Liver (tissue), 9 donors: Measurements from ENCODE around the gene PDE3A. TPM values are rescaled to one million over a fixed set of nuclear protein-coding genes. Genes with fewer than 3 reads are reported as not detected.
"Not testable (repeated sequence)": the region's sequence is repeated elsewhere in the genome, so short reads cannot be mapped to it uniquely, and the experiment has no call there.

Source experiments
- DNase-seq: peaks from one replicate; pipeline ENCODE4 v3.0.0-alpha.2; 2017; ENCODE audit warnings: low spot score
- H3K27ac ChIP-seq, 2 donors: one replicate each; pipeline ENCODE4 v1.7.0; 2013; ENCODE audit warnings: inconsistent platforms in 2 of 2, low read length in 2 of 2, control low read depth in 1 of 2, low read depth in 1 of 2, mild to moderate bottlenecking in 1 of 2
- H3K27me3 ChIP-seq, 4 donors: one replicate each; pipeline versions ENCODE4 v1.6.1 to v1.7.0; 2013; ENCODE audit warnings: low read length in 3 of 4, inconsistent platforms in 1 of 4, mild to moderate bottlenecking in 1 of 4, moderate library complexity in 1 of 4; ENCODE audit not compliant: control insufficient read depth in 4 of 4, insufficient read depth in 4 of 4
- H3K36me3 ChIP-seq, 4 donors: one replicate each; pipeline versions ENCODE4 v1.6.1 to v1.7.0; 2013; ENCODE audit warnings: low read length in 3 of 4, mild to moderate bottlenecking in 3 of 4, low read depth in 1 of 4, moderate library complexity in 1 of 4; ENCODE audit not compliant: control insufficient read depth in 4 of 4, insufficient read depth in 3 of 4
- H3K4me1 ChIP-seq, 4 donors: one replicate each; pipeline versions ENCODE4 v1.6.1 to v1.7.0; 2013; ENCODE audit warnings: low read length in 3 of 4, mild to moderate bottlenecking in 3 of 4, moderate library complexity in 1 of 4; ENCODE audit not compliant: control insufficient read depth in 4 of 4, insufficient read depth in 4 of 4
- H3K4me3 ChIP-seq, 3 donors: one replicate each; pipeline versions ENCODE4 v1.6.1 to v1.7.0; 2013; ENCODE audit warnings: low read length in 3 of 3, control low read depth in 1 of 3, low read depth in 1 of 3, mild to moderate bottlenecking in 1 of 3
- H3K9ac ChIP-seq, 2 donors: one replicate each; pipeline ENCODE4 v1.7.0; 2013; ENCODE audit warnings: low read length in 2 of 2, mild to moderate bottlenecking in 2 of 2, moderate library complexity in 2 of 2, control low read depth in 1 of 2, low read depth in 1 of 2
- H3K9me3 ChIP-seq, 4 donors: one replicate each; pipeline versions ENCODE4 v1.6.1 to v1.7.0; 2013; ENCODE audit warnings: low read length in 3 of 4; ENCODE audit not compliant: control insufficient read depth in 4 of 4
- EGR1 ChIP-seq, 2 donors: IDR thresholded peaks; 2 replicates each; pipeline ENCODE4 v1.6.1; 2016 to 2018; ENCODE audit warnings: antibody characterized with exemption in 2 of 2, low read depth in 2 of 2
- FOXA1 ChIP-seq: IDR thresholded peaks from 2 replicates; pipeline ENCODE4 v1.6.1; 2016; ENCODE audit warnings: antibody characterized with exemption
- FOXA2 ChIP-seq: IDR thresholded peaks from 2 replicates; pipeline ENCODE4 v1.6.1; 2016; ENCODE audit warnings: antibody characterized with exemption
- GABPA ChIP-seq, 2 donors: IDR thresholded peaks in 1 of 2; conservative IDR thresholded peaks in 1 of 2; 2 replicates each; pipeline ENCODE4 v1.6.1; 2016; ENCODE audit warnings: antibody characterized with exemption in 2 of 2, mild to moderate bottlenecking in 1 of 2, moderate library complexity in 1 of 2
- HNF4A ChIP-seq, 2 donors: conservative IDR thresholded peaks; 2 replicates each; pipeline ENCODE4 v1.6.1; 2016; ENCODE audit warnings: antibody characterized with exemption in 2 of 2, mild to moderate bottlenecking in 2 of 2
- HNF4G ChIP-seq: IDR thresholded peaks from 2 replicates; pipeline ENCODE4 v1.6.1; 2016; ENCODE audit warnings: antibody characterized with exemption
- JUND ChIP-seq, 2 donors: IDR thresholded peaks; 2 replicates each; pipeline ENCODE4 v1.6.1; 2016; ENCODE audit warnings: antibody characterized with exemption in 2 of 2
- NR2F2 ChIP-seq: IDR thresholded peaks from 2 replicates; pipeline ENCODE4 v1.6.1; 2016; ENCODE audit warnings: antibody characterized with exemption
- RAD21 ChIP-seq, 2 donors: IDR thresholded peaks; 2 replicates each; pipeline ENCODE4 v1.6.1; 2016; ENCODE audit warnings: antibody characterized with exemption in 2 of 2, mild to moderate bottlenecking in 2 of 2
- RXRA ChIP-seq, 2 donors: IDR thresholded peaks; 2 replicates each; pipeline ENCODE4 v1.6.1; 2017 to 2018; ENCODE audit warnings: antibody characterized with exemption in 2 of 2, mild to moderate bottlenecking in 1 of 2
- WGBS: extraction: QIAGEN DNeasy Blood & Tissue Kit; methylation state at CpG from one replicate; pipeline ENCODE4 v1.1.7; 2013; 5-methylcytosine and 5-hydroxymethylcytosine counted together
- polyA plus RNA-seq, 2 donors: library from polyadenylated mRNA; stranded (reverse) in 1 of 2; unstranded in 1 of 2; fragments of 200-250 nt in 1 of 2; fragments of >200 nt in 1 of 2; fragmentation: Nextera tagmentation in 1 of 2; extraction: Ambion mirVana in 1 of 2; gene quantifications; one replicate each; pipeline versions ENCODE4 v1.2.1 to v1.2.3, GENCODE V29; 2013 to 2015
- total RNA-seq, 2 donors: library from RNA; depleted of rRNA; stranded (reverse); fragments of >200 nt; gene quantifications; one replicate each; pipeline ENCODE4 v1.2.3, GENCODE V29; 2014
- TF ChIP-seq, protein P1 (sequence below): fragments of 150-350 bp; IDR thresholded peaks from 2 replicates; pipeline ENCODE4 v1.5.1; 2017; ENCODE audit warnings: improper control_type of control experiment, low read depth, low read length; ENCODE audit not compliant: missing input control
- TF ChIP-seq, protein P2 (sequence below): IDR thresholded peaks from 2 replicates; pipeline ENCODE4 v1.6.1; 2016; ENCODE audit warnings: antibody characterized with exemption
- TF ChIP-seq, protein P3 (sequence below): IDR thresholded peaks from 2 replicates; pipeline ENCODE4 v1.6.1; 2016; ENCODE audit warnings: antibody characterized with exemption
- TF ChIP-seq, protein P4 (sequence below): IDR thresholded peaks from 2 replicates; pipeline ENCODE4 v1.6.1; 2016; ENCODE audit warnings: antibody characterized with exemption
- donor health status: healthy.
- donor health status: healthy.
- donor health status: healthy.
- donor health status: healthy.
- donor health status: healthy.

Gene PDE3A
- total and polyA plus RNA-seq, 4 donors: 0.50 to 3.8 (median 2.2) TPM

DNA sequence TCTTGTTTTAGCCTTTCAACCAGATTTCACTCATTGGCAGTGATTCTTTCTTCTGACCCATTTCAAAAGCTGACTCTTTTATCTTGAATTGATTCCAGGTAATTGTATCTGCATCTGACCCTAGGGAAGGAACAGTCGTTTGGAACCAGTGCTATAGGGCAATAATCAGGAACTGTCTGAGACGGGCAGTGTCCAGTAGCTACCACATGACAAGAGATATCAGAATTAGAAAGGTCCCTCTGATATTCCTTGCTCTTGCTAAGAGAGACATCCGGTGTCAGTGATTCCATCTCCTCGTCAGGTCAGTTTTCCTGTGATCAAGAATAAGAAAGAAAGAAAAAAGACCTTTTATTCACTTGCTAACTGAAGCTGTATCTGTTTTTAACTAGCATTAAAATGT, 47.8 kb upstream of the PDE3A start (continued):
- TF ChIP-seq, protein P1, sequence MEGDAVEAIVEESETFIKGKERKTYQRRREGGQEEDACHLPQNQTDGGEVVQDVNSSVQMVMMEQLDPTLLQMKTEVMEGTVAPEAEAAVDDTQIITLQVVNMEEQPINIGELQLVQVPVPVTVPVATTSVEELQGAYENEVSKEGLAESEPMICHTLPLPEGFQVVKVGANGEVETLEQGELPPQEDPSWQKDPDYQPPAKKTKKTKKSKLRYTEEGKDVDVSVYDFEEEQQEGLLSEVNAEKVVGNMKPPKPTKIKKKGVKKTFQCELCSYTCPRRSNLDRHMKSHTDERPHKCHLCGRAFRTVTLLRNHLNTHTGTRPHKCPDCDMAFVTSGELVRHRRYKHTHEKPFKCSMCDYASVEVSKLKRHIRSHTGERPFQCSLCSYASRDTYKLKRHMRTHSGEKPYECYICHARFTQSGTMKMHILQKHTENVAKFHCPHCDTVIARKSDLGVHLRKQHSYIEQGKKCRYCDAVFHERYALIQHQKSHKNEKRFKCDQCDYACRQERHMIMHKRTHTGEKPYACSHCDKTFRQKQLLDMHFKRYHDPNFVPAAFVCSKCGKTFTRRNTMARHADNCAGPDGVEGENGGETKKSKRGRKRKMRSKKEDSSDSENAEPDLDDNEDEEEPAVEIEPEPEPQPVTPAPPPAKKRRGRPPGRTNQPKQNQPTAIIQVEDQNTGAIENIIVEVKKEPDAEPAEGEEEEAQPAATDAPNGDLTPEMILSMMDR: no peak
- TF ChIP-seq FOXA2: no peak
- TF ChIP-seq, protein P2, sequence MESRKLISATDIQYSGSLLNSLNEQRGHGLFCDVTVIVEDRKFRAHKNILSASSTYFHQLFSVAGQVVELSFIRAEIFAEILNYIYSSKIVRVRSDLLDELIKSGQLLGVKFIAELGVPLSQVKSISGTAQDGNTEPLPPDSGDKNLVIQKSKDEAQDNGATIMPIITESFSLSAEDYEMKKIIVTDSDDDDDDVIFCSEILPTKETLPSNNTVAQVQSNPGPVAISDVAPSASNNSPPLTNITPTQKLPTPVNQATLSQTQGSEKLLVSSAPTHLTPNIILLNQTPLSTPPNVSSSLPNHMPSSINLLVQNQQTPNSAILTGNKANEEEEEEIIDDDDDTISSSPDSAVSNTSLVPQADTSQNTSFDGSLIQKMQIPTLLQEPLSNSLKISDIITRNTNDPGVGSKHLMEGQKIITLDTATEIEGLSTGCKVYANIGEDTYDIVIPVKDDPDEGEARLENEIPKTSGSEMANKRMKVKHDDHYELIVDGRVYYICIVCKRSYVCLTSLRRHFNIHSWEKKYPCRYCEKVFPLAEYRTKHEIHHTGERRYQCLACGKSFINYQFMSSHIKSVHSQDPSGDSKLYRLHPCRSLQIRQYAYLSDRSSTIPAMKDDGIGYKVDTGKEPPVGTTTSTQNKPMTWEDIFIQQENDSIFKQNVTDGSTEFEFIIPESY: no peak
- no peak for TF ChIP-seq RXRA (IDR thresholded peaks at IDR 0.05)

DNA sequence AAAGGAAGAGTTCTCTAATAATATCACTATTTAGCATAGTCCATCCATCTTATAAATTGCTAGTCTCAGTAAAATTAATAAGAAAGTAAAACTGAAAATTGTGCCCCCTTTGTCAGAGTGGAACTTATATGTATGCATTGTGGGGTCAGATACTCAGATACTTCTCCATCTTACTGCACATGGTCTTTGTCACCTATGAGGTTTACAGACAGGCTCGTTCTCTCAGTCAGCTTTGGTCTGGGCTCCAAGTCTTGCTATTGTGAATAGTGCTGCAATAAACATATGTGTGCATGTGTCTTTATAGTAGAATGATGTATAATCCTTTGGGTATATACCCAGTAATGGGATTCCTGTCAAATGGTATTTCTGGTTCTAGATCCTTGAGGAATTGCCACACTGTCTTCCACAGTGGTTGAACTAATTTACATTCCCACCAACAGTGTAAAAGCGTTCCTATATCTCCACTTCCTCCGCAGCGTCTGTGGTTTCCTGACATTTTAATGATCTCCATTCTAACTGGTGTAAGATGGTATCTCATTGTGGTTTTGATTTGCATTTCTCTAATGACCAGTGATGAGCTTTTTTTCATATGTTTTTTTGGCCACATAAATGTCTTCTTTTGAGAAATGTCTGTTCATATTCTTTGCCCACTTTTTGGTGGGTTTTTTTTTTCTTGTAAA, 37.4 kb upstream of the PDE3A start:
- 73% methylated on average over 4 of the region's 4 CpGs for WGBS
- not testable (repeated sequence) for H3K4me1 ChIP-seq, H3K27me3 ChIP-seq, H3K27ac ChIP-seq, H3K36me3 ChIP-seq, H3K9me3 ChIP-seq, DNase-seq, H3K4me3 ChIP-seq, H3K9ac ChIP-seq

DNA sequence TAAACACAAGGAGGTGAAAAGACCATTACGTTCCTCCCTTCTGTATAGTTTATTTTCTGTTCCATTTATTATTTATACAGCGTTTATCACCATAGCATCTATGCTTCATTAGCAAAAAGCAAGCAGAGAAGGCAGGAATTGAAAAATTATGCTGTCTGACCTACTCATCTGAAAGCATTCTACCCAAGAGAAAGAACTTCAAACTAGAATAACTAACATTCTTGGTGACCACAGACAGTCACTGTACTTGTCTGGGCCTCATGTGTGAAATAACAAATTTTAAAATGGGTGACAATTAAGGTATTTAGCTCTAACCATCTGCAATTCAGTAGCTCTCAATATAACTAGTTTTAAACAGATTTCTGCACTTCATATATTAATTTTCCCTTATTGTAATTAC, 29.3 kb upstream of the PDE3A start:
- TF ChIP-seq FOXA1: no peak
- no peak for TF ChIP-seq RXRA (IDR thresholded peaks at IDR 0.05)
- TF ChIP-seq GABPA (IDR thresholded peaks at IDR 0.05 in 1 of 2, conservative IDR thresholded peaks at IDR 0.05 in 1 of 2): no peak
- TF ChIP-seq, protein P2: no peak
- no peak for TF ChIP-seq HNF4A (conservative IDR thresholded peaks at IDR 0.05)
- WGBS: 65% methylated on average over 2 of the region's 2 CpGs

DNA sequence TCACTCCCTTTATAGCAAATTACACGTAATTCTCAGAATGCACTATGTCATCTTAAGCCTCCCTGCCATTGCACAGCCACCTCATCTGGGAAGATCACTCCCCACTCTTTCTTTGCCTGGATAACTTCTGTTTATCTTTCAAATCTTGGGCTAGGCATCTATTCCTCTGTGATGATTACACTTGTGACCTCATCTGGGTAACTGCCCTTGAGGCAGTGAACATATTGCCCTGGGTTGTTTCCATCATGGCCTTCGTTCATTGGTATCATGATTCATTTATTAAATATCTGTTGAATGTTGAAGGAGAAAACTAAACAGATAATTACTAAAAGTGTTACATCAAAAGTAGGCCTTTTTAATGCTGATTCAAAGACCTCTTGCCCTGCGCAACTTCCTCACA, 26.2 kb upstream of the PDE3A start:
- no peaks in the 10 kb centered on the region for H3K36me3 ChIP-seq
- no peaks in the 10 kb centered on the region for H3K4me1 ChIP-seq
- H3K27me3 ChIP-seq: no peaks in the 10 kb centered on the region
- DNase-seq: no peak
- no peaks in the 10 kb centered on the region for H3K9me3 ChIP-seq
- no peak overlapping the region for H3K27ac ChIP-seq
- H3K4me3 ChIP-seq: no peak overlapping the region
- no peak overlapping the region for H3K9ac ChIP-seq
- 88% methylated on average over 3 of the region's 3 CpGs for WGBS
- TF ChIP-seq, protein P3, sequence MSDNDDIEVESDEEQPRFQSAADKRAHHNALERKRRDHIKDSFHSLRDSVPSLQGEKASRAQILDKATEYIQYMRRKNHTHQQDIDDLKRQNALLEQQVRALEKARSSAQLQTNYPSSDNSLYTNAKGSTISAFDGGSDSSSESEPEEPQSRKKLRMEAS: no peak
- TF ChIP-seq, protein P1: no peak
- TF ChIP-seq, protein P4, sequence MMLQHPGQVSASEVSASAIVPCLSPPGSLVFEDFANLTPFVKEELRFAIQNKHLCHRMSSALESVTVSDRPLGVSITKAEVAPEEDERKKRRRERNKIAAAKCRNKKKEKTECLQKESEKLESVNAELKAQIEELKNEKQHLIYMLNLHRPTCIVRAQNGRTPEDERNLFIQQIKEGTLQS: no peak
- TF ChIP-seq RAD21 (IDR thresholded peaks at IDR 0.05): no peak
- no peak for TF ChIP-seq HNF4G
- TF ChIP-seq JUND (IDR thresholded peaks at IDR 0.05): no peak
- no peak for TF ChIP-seq HNF4A (conservative IDR thresholded peaks at IDR 0.05)
- no peak for TF ChIP-seq FOXA2
- TF ChIP-seq, protein P2: no peak
- TF ChIP-seq NR2F2: no peak
- no peak for TF ChIP-seq EGR1 (IDR thresholded peaks at IDR 0.05; ENCODE audit: low read depth in 2 of 2)

More for the DNA sequence above, 29.3 kb upstream of the PDE3A start:
- H3K9me3 ChIP-seq: peaks cover 0 to 2% (median 0%) of the 10 kb centered on the region in 4 donors
- H3K4me1 ChIP-seq: no peaks in the 10 kb centered on the region
- no peak overlapping the region for H3K9ac ChIP-seq
- no peak overlapping the region for H3K4me3 ChIP-seq
- no peak for DNase-seq
- H3K27me3 ChIP-seq: no peaks in the 10 kb centered on the region
- H3K36me3 ChIP-seq: no peaks in the 10 kb centered on the region
- H3K27ac ChIP-seq: no peak overlapping the region
